GOT3 (cell line): Measurements from ENCODE around the gene CCDC136.

Experiments used
- DNase-seq: peaks from one replicate; lab custom pipeline; 2025; ENCODE audit warnings: mixed read lengths; lab: John Stamatoyannopoulos, UW

The CCDC136 gene

GRCh38 chr7:128791121-128791971, at the start of gene CCDC136:
Gene CCDC136 (plus strand): TSS chr7:128791968. CDS start chr7:128792412, 444 bp downstream.
- DNase-seq = peak; percentile 7

- no peak for DNase-seq
Measured at GRCh38 chr7:128742206-128742605, 49.6 kb upstream of the CCDC136 start.

- no peak for DNase-seq
Measured at GRCh38 chr7:128743112-128743772, 48.5 kb upstream of the CCDC136 start.

GRCh38 chr7:128744366-128744905, 47.3 kb upstream of the CCDC136 start:
- no peak for DNase-seq

- DNase-seq = no peak
Measured at GRCh38 chr7:128745706-128746105, 46.1 kb upstream of the CCDC136 start.

GRCh38 chr7:128747327-128748079, 44.3 kb upstream of the CCDC136 start:
- DNase-seq = no peak

GRCh38 chr7:128752251-128752650, 39.5 kb upstream of the CCDC136 start:
- DNase-seq = no peak

GRCh38 chr7:128755075-128755818, 36.5 kb upstream of the CCDC136 start:
- no peak for DNase-seq

- DNase-seq = no peak
Measured at GRCh38 chr7:128755819-128756476, 35.8 kb upstream of the CCDC136 start.

- DNase-seq = no peak
Measured at GRCh38 chr7:128757203-128757602, 34.6 kb upstream of the CCDC136 start.

GRCh38 chr7:128758553-128758952, 33.2 kb upstream of the CCDC136 start:
- DNase-seq = no peak

GRCh38 chr7:128759242-128759641, 32.5 kb upstream of the CCDC136 start:
- DNase-seq = no peak

- DNase-seq = no peak
Measured at GRCh38 chr7:128763541-128763940, 28.2 kb upstream of the CCDC136 start.

- DNase-seq = no peak
Measured at GRCh38 chr7:128767475-128768110, 24.2 kb upstream of the CCDC136 start.

- DNase-seq = no peak
Measured at GRCh38 chr7:128770233-128770632, 21.5 kb upstream of the CCDC136 start.

GRCh38 chr7:128773604-128774003, 18.2 kb upstream of the CCDC136 start:
- DNase-seq = no peak

- no peak for DNase-seq
Measured at GRCh38 chr7:128774029-128774689, 17.6 kb upstream of the CCDC136 start.

- no peak for DNase-seq
Measured at GRCh38 chr7:128774921-128775320, 16.8 kb upstream of the CCDC136 start.

GRCh38 chr7:128775744-128776474, 15.9 kb upstream of the CCDC136 start, which contains the start of gene OPN1SW:
Gene OPN1SW (minus strand): TSS chr7:128775794. CDS start chr7:128775781, 13 bp downstream.
- no peak for DNase-seq
